Lower leg skin (tissue), 3 donors: Measurements from ENCODE around the gene ENOX2.

Experiments
- CTCF ChIP-seq, 3 donors: fragments of 450-650 bp; IDR thresholded peaks; one replicate each; pipeline ENCODE4 v1.5.1; 2016; ENCODE audit warnings: antibody characterized with exemption in 3 of 3, mild to moderate bottlenecking in 3 of 3, moderate library complexity in 2 of 3
- POLR2A ChIP-seq, 2 donors: fragments of 450-650 bp; IDR thresholded peaks; one replicate each; pipeline ENCODE4 v1.6.1; 2016 to 2017; ENCODE audit warnings: antibody characterized with exemption in 2 of 2, mild to moderate bottlenecking in 1 of 2, moderate library complexity in 1 of 2

GRCh38 chrX:130789793-130790192 is 113.2 kb downstream of the ENOX2 start:
- TF ChIP-seq CTCF (IDR thresholded peaks at IDR 0.05): no peak
- no peak for TF ChIP-seq POLR2A (IDR thresholded peaks at IDR 0.05)
